Vagina (tissue), 2 donors: ENCODE data around the gene TMOD3. TPM values are rescaled to one million over a fixed set of nuclear protein-coding genes. Genes with fewer than 3 reads are reported as not detected.

ENCODE experiments used
- DNase-seq, 2 donors: peaks; one replicate each; pipeline ENCODE4 v3.0.0-alpha.2; 2017; ENCODE audit errors: extremely low spot score in 2 of 2
- H3K27ac ChIP-seq: fragments of 200-600 bp; sonication (generic); one replicate; pipeline ENCODE4 v1.5.1; 2019
- H3K27me3 ChIP-seq: fragments of 200-600 bp; sonication (generic); one replicate; pipeline ENCODE4 v1.5.1; 2019
- H3K36me3 ChIP-seq, 2 donors: fragments of 200-600 bp; sonication (generic); one replicate each; pipeline ENCODE4 v1.5.1; 2017 to 2019
- H3K4me1 ChIP-seq: fragments of 200-600 bp; sonication (generic); one replicate; pipeline ENCODE4 v1.5.1; 2019
- H3K4me3 ChIP-seq, 2 donors: fragments of 200-600 bp; sonication (generic); 1 replicate in 1 of 2; 2 replicates in 1 of 2; pipeline ENCODE4 v1.5.1; 2016 to 2019
- H3K9me3 ChIP-seq: fragments of 200-600 bp; sonication (generic); one replicate; pipeline ENCODE4 v1.5.1; 2019
- CTCF ChIP-seq, 3 experiments: fragments of 450-650 bp in 2 of 3; fragments of 200-600 bp in 1 of 3; sonication (generic) in 1 of 3; IDR thresholded peaks; one replicate each; pipeline ENCODE4 v1.5.1; 2017 to 2019; ENCODE audit warnings: antibody characterized with exemption in 3 of 3, mild to moderate bottlenecking in 2 of 3, moderate library complexity in 2 of 3
- POLR2A ChIP-seq, 2 donors: fragments of 450-650 bp; IDR thresholded peaks; one replicate each; pipeline ENCODE4 v1.6.1; 2017; ENCODE audit warnings: antibody characterized with exemption in 2 of 2, mild to moderate bottlenecking in 2 of 2, moderate library complexity in 2 of 2
- POLR2AphosphoS5 ChIP-seq, 2 donors: sonication (generic); formaldehyde crosslinking; IDR thresholded peaks; one replicate each; pipeline ENCODE4 v1.9.0; 2017; ENCODE audit warnings: antibody characterized with exemption in 2 of 2, mild to moderate bottlenecking in 2 of 2, low read depth in 1 of 2; ENCODE audit not compliant: insufficient read depth in 1 of 2
- intact Hi-C: fragments of 100-400 bp; cut with DNase I; formaldehyde crosslinking; loops from one replicate; pipeline ENCODE4 v1.15.1; 2023
- total RNA-seq: library from RNA; depleted of rRNA; stranded (reverse); fragments of >200 nt; gene quantifications from one replicate; pipeline ENCODE4 v1.2.3, GENCODE V29; 2016

Gene TMOD3
- total RNA-seq, 1 donor from 2014 or later: 28.5 TPM

- H3K27ac ChIP-seq: no peak overlapping the region
- no peak overlapping the region for H3K4me3 ChIP-seq
- intact Hi-C loops: no loop called here
- no peaks in the 10 kb centered on the region for H3K4me1 ChIP-seq
- peaks cover 0 to 8% of the 10 kb centered on the region in 2 donors for H3K36me3 ChIP-seq
- H3K27me3 ChIP-seq: no peaks in the 10 kb centered on the region
- H3K9me3 ChIP-seq: no peaks in the 10 kb centered on the region
- DNase-seq: no peak
- TF ChIP-seq CTCF (IDR thresholded peaks at IDR 0.05) (no peak), POLR2A (IDR thresholded peaks at IDR 0.05) (no peak), POLR2AphosphoS5 (IDR thresholded peaks at IDR 0.05; ENCODE audit: insufficient read depth in 1 of 2, low read depth in 1 of 2) (no peak)
Observed at GRCh38 chr15:51799282-51800252, 29.9 kb upstream of the TMOD3 start.

- intact Hi-C loops: no loop called here
- TF ChIP-seq POLR2AphosphoS5 (IDR thresholded peaks at IDR 0.05; ENCODE audit: insufficient read depth in 1 of 2, low read depth in 1 of 2): no peak
- no peak for TF ChIP-seq CTCF (IDR thresholded peaks at IDR 0.05)
- no peak for TF ChIP-seq POLR2A (IDR thresholded peaks at IDR 0.05)
Observed at GRCh38 chr15:51801391-51801835, 28.0 kb upstream of the TMOD3 start.

GRCh38 chr15:51802593-51802992 lies 26.9 kb upstream of the TMOD3 start:
- DNase-seq: no peak
- Histone ChIP-seq H3K27ac (no peak overlapping the region), H3K4me3 (no peak overlapping the region), H3K27me3 (no peaks in the 10 kb centered on the region), H3K4me1 (no peaks in the 10 kb centered on the region), H3K36me3 (peaks cover 0 to 21% of the 10 kb centered on the region in 2 donors), H3K9me3 (no peaks in the 10 kb centered on the region)
- intact Hi-C loops: no loop called here
- no peak for TF ChIP-seq CTCF (IDR thresholded peaks at IDR 0.05)
- no peak for TF ChIP-seq POLR2A (IDR thresholded peaks at IDR 0.05)
- no peak for TF ChIP-seq POLR2AphosphoS5 (IDR thresholded peaks at IDR 0.05; ENCODE audit: insufficient read depth in 1 of 2, low read depth in 1 of 2)

More at GRCh38 chr15:51801391-51801835, 28.0 kb upstream of the TMOD3 start:
- Histone ChIP-seq H3K27me3 (no peaks in the 10 kb centered on the region), H3K36me3 (peaks cover 0 to 10% of the 10 kb centered on the region in 2 donors), H3K4me1 (no peaks in the 10 kb centered on the region), H3K9me3 (no peaks in the 10 kb centered on the region), H3K4me3 (no peak overlapping the region), H3K27ac (no peak overlapping the region)
- DNase-seq: no peak

GRCh38 chr15:51803965-51804364 lies 25.5 kb upstream of the TMOD3 start:
- DNase-seq: no peak
- TF ChIP-seq POLR2AphosphoS5 (IDR thresholded peaks at IDR 0.05; ENCODE audit: insufficient read depth in 1 of 2, low read depth in 1 of 2) (no peak), CTCF (IDR thresholded peaks at IDR 0.05) (no peak), POLR2A (IDR thresholded peaks at IDR 0.05) (no peak)
- intact Hi-C loops: no loop called here
- H3K4me1 ChIP-seq: no peaks in the 10 kb centered on the region
- no peak overlapping the region for H3K27ac ChIP-seq
- no peak overlapping the region for H3K4me3 ChIP-seq
- H3K27me3 ChIP-seq: no peaks in the 10 kb centered on the region
- peaks cover 0 to 14% of the 10 kb centered on the region in 2 donors for H3K36me3 ChIP-seq
- no peaks in the 10 kb centered on the region for H3K9me3 ChIP-seq

GRCh38 chr15:51806123-51806522 lies 23.3 kb upstream of the TMOD3 start:
- no peaks in the 10 kb centered on the region for H3K9me3 ChIP-seq
- no peak overlapping the region for H3K4me3 ChIP-seq
- H3K27me3 ChIP-seq: no peaks in the 10 kb centered on the region
- no peaks in the 10 kb centered on the region for H3K4me1 ChIP-seq
- intact Hi-C loops: no loop called here
- no peak for DNase-seq
- peaks cover 0 to 13% of the 10 kb centered on the region in 2 donors for H3K36me3 ChIP-seq
- H3K27ac ChIP-seq: no peak overlapping the region
- no peak for TF ChIP-seq POLR2A (IDR thresholded peaks at IDR 0.05)
- no peak for TF ChIP-seq POLR2AphosphoS5 (IDR thresholded peaks at IDR 0.05; ENCODE audit: insufficient read depth in 1 of 2, low read depth in 1 of 2)
- TF ChIP-seq CTCF (IDR thresholded peaks at IDR 0.05): no peak
